HG03520 (cell line): ENCODE data around the gene LAMA1.

ENCODE experiments used
- ATAC-seq: cut with Tn5 transposase; IDR thresholded peaks from one replicate; pipeline ENCODE4 v1.9.1; 2021; ENCODE audit warnings: mild to moderate bottlenecking, moderate library complexity; ENCODE audit not compliant: unreplicated experiment

LAMA1 gene

DNA sequence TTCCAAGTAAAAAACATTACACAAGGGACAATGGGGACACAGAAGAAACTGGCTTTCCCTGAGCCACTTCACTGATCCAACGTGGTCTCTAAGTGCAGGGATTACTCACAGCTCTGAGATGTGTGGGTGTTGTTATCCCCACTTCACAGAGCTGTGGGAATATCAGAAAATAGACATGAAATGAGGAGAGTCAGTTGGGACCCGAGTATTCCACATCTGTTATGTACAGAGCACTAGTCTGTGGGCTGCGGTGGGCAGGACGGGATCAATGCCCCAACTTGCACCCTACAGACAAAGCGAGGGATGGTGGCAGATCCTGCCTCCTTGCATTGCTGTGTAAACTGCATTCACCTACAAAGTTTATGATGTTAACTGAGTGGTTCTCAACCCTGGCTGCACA lies 11.7 kb downstream of the LAMA1 start:
- ATAC-seq: no peak

DNA sequence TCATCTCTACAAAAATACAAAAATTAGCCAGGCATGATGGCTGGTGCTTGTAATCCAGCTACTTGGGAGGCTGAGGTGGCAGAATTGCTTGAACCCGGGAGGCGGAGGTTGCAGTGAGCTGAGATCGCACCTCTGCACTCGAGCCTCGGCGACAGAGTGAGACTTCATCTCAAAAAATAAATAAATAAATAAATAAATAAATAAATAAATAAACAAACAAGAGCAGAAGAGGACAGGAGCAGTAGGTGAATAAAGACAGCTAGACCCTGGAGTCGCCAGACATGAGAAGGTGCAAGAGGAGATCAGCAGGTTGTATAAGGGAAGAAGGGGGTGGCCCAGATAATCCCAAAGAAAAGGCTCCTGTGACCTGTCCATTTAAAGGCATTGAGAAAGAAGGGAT lies 12.3 kb downstream of the LAMA1 start:
- no peak for ATAC-seq

DNA sequence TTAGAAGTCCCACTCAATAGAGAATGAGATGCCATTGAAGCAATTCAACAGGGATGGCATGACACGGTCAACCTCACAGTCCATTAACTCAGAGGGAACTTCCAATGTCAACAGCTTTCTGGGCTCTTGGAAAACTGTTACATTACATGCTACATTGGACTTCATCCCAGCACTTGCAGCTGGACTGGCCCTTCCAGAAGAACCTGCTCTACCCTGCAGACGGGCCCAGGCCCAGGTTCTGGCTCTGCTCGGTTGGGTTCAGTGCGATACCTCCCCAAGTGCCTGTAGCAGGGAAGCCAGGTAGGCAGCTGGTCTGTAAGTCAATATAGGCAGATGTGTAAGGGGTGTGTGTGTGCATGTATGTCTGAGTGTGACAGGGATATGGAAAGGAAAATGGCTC lies 12.9 kb downstream of the LAMA1 start:
- ATAC-seq: no peak

DNA sequence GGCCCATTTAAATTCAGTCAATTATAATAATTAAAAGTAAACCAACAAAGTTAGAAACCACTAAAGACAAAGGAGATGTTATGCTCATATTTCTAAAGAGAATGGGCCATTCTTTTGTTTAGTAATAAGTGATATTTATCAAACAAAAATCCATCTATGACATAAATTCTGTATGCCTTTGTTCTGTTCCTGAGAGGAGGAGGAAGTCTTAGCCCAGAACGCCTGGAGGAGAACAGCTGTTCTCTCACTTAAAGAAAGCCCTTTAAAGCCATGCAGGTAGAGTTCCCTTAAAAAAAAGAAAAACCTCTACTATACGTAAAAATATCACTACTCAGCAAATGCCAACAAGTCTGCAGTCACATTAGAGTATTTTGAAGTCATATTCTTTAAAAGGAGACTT lies 15.5 kb downstream of the LAMA1 start:
- ATAC-seq: no peak

DNA sequence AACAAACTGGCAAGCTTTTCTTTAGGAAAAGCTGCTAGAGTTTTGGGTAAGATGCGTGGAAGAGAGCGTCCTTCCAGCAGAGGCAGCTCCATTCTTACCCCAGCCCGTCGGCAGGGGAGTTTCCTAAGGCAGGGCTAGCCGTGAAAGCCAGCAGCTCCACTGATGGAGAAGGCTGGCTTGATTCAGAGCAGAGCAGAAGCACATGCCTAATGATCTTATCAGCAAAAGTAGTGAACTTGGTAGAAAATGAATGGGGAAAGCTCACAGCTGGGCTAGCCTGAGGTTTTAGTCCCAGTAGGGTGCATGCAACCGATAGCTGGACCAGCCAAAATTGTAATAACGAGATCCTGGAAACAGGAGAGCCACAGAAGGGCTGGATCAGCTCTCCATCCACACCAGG lies 20.8 kb downstream of the LAMA1 start:
- ATAC-seq: no peak

DNA sequence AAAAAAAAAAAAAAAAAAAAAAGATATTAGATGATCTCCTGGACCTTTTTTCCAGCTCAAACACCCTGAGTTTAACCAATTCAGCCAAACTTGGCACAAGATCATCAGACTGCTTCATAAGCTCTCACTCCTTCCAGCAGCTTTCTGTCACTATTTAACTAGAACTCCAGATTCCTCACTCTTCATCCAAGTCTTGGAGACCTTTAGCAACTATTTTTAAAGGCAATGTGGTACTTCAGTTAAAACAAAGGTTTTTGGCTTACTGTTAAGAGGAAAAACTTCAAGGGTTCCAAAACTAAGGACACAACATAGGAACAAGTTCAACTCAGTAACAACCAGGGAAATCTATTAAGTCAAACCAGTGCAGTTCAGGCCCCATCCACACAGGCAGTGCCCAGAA lies 23.2 kb downstream of the LAMA1 start:
- no peak for ATAC-seq

DNA sequence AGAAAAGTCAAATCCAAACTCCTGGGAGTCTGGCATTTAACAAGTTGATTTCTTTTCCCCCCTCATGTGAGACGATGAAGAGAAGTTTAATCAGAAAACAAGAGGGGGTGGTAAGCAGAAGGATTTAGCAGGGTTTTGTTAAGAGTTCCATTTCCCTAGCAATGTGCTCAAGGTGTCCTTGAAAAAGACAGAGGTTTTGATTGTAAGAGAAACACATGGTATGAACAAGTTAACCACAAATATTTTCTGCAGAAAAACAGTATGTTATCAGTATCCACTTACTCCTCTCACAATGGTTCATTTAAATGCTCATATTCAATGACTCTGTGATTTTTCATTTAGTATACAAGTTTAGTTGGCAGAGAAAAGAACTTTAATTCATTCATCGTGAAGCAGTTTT lies 26.8 kb downstream of the LAMA1 start:
- no peak for ATAC-seq

DNA sequence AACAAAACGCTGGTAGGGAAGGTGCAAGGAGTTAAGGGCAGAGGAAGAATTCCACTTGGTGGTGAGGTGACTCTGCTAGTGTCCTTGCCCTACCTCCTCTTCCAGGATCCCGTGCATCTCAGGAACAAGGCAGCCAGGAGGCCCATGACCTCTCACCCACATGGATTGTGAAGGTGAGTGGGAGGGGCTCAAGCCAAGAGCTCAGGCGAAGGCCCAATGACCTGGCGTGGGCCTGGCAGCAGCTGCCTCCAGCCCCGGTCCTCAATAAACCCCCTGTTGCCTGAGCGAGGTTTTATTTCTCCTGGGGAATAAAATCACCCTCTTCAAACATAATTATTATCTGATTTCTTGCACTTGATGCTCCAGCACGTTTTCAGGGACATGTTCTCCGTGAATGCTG lies 28.2 kb downstream of the LAMA1 start:
- ATAC-seq: no peak

DNA sequence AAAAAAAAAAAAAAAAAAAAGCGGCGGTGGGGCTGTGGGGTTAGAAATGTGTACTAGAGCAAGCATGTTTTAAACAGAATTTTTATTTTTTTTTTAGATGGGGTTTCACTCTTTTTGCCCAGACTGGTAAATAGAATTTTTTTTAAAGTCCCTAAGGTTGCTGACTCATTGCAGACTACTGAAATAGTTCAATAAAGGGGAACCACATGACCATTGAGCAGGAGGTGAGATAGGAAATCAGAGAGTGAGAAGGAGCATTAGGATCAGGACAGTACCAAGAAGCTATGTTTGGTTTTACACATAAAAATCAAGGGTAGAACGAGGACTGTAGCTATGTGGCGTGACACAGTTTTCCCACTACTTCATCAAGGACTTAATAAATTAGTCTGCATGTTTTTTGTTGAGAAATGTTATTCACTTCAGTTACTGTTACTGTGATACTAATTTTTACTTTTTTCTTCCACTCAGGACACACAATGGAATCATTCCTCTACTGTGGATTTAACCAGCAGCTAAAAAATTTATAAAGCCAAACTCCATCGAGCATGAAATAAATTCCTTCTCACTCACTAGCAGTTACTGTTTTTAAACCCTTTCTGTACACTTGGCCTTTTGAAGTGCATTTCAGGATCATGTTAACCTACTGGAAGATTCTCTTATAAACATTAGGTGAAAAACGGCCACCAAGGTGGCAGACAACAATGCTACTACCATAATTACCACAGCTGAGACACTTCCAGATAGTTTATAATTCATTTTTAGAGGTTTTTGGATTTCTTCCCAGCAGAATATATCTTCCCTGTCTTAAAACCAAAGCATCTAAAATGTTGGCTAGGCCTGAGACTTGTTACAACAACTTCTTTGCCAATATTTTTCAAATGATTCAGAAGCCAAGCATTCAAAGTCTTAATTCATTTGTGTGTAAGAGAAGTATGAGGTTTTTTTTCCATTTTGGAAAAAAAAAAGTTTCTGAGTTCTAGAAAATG lies 33.2 kb downstream of the LAMA1 start:
- ATAC-seq: no peak

DNA sequence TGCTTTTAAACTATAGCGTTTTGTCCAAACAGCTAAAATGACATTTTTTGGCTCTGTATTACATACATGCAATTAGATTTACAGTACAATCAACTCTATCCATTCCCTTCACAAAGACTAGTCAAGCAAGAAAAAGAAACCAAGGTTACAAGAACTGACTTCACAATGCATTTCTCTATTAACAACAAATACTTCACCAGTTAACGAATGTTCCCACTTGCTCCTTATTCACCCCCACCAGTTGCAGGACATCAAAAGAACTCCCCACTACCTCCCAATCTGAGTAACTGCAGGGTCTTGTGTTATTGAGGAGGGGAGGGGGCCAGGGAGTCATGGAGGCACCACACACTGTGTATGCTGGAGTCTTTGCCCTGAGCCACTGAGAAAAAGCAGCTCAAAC lies 34.9 kb downstream of the LAMA1 start:
- ATAC-seq: no peak

DNA sequence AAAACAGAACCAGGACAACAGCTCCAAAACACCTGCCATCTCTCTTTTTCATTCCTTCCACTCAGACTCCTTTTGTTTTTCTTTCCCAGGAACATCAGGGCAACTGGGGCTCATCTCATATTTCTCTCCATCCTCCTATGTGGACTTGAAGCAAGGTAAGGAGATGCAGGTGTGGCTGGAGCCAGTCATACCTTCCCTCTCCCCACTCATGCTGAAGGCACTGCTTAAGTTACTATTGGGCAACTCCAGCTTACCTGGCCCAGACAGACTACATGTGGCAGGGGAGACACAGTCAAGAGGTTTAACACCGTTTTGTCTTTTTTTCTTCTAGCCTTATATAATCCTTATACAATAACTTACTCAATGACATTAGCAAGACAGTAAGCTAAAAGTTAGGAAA lies 38.4 kb downstream of the LAMA1 start:
- no peak for ATAC-seq

DNA sequence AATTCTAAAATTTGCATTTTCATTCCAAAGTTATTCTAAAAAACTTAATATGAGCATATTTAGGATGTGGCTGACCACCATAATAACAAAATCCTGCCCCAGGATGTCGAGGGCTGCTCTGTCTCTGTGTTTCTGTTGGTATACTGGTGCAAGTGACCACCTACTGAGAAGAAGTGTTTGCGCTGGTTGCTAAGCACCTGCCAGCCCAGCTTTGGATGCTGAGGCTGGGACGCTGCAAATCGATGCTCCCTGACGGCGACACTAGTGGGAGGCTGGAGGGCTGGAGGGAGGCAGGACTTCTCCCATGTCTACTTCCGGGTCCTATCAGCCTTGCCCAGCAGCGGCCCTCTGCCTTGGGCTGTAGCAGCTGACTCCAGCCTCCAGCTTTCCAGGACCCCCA lies 45.0 kb downstream of the LAMA1 start:
- ATAC-seq: no peak

DNA sequence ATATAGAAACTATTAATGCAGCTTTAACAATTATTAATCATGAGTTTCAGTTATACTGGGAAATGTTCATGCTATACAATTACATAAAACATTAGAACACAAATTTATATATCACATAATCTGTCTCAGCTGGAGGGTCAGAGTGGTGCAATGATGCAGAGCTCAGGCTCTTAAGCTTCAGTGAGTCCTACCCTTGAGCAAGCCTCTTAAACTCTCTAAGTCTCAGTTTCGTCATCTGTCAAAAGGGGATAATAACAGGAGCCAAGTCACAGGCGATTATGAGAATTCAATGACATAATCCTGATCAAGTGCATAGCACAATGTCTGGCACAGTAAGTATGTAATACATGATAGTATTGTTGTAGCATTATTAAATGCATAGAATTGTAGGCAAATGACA lies 46.0 kb downstream of the LAMA1 start:
- ATAC-seq: no peak

DNA sequence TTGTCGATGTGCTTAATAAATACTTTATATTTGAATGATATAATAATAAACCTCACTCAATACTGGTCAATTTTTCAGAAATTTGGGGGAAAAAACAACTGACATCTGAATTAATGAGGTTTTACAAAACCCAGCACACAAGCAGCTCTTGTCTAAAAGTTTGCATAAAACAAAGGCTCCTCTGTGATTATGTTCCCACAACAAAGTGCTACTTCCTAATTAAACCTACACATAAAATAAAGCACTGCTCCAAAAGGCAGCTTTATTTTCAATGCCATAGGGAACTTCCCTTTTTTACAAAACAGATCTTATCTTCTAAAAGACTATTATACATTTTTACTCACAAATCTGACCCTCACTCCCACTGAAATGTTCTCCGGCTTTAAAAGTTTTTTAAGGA lies 47.1 kb downstream of the LAMA1 start:
- no peak for ATAC-seq

DNA sequence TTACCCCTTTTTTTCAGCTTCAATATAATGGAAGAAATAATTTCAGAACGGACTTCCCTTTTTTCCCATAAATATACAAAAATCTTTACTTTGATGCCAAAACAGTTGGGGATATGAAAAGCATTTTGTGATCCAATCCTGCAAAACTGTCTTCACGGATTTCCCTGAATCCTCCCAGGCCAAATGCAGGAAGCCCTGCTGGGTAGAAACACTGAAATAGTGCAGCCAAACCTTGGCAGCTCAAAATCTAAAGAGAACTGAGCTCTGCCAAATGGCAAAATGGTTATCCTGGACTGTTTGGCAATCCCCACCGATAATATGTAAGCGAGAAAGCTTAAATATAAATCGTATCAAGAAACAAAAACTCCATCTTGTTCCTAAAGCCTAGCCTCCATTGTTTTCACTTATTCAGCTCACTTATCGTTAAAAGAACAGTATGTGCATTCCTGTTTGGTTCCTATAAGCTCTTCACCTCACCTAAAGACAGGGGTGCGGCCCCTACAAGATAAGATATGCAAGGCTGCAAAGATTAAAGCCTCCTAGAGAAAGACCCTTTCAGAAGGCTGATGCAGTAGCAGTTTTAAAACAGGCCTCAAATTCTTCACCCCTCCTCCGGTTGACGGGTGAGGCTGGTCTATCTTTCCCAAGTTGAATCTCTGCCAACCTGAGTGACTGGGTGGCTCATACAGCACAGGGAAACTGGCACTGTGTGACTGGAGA lies 48.6 kb downstream of the LAMA1 start:
- ATAC-seq: no peak

DNA sequence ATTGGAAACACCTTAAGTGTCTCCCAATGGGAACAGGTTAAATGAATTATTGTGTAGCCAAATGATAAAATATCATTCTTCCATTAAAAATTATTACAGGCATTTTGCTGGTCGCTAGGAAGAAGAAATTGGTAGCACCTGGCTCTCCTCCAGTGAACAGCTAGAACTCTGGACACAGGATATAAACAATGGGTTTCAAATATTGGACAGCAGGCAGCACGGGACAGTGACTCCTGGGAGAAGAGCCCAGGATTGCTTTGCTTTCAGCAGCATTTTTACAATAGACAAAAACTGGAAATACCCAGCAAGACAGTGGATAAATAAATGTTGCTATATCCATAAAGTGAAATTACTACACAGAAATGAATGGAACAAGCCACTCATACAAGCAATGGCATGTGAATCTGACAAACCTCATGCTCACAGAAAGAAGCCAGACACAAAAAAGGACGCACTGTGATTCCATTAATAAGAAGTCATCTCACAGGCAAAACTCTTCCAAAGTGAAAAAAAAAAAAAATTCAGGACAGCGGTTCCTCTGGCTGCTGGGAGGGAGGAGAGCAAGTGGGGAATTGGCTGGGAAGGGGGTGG lies 50.5 kb downstream of the LAMA1 start:
- ATAC-seq: no peak

DNA sequence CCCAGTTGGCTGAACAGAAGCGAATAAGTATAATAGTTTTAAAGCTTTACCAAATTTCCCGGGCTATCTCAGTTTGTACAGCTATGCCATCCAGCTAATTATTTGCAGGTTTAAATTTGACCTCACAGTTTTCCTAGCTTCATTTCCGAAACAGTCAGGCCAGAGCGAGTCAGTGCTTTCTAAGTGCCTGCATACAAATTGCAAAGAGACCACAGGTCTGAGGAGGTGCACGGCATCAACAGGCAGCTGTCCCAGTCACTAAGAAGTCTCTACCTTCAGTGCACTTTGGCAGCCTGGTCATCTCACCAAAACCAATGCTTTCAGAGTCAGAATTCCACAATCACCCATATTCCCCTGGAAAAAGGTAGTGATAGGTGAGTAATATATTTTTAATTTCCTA lies 51.9 kb downstream of the LAMA1 start:
- no peak for ATAC-seq

DNA sequence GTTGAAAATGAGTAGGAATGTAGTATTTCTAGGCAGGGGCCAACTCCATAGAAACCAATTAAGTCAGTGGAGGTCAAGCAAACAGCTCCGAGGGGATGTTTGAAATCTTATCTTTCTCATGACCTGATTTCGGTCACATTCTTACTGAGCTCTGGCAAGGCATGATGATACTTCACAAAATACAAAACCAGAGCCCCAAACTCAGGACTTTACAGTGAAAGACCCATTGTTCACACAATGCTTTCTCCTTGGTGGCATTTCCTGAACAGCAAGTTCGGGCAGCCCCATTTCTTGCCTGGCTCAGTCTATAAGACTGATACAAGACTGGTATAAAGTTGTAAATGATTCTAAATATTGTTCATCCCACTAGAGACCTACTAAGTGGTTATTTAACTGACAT lies 53.3 kb downstream of the LAMA1 start:
- no peak for ATAC-seq

DNA sequence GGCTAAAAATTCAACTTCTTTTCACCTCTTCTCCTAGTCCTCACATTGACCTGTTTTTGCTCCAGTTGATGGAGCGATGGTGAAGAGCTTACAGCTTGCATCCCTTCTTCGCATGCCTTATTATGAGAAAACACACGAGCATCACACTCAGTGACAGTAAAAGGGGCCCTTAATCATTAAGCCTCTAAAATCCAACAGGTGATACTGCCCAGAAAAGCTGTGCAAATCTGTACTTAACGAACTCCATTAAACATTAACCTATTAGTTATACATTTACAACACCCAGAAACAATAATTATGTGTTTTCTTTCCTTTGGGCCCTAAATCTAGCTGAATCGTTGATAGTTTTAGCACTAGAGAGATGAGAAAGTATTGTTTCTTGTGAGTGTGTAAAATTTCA lies 54.8 kb downstream of the LAMA1 start:
- ATAC-seq: no peak

DNA sequence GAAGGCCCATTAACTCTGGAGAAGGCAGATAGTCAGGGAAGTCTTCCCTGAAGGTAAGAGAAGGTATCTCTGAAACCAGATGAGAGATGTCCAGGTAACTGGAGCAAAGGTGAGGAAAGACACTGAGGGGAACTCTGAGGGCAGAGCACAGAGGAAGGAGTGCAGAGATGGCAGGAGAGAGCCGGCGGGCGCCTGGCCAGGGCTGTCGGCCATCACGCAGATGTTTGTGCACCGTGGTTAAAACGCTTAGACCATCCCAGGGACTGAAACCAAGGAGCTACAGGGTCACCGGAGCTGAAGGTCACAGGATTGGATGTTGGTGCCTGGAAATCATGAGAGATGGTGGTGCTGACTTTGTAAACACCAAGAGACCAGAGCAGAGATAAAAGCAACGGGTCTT lies 55.4 kb downstream of the LAMA1 start:
- no peak for ATAC-seq

DNA sequence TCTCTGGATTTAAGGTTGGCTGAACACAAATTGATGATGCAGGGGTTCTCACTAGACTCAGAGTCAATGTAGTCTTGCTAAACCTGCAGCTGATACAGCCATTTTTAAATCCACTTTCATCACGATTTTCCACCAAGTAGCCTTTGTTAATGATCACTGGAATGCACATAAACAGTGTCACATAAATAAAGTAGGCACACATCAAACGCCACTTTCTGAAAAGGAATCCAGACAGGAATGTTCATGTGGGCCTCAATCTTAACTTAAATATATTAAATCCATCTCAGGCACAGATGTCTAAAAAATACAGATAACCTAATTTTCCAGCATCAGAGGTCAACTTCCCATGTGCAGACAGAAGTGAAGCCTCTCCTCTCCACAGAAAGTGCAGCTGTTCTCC lies 58.3 kb downstream of the LAMA1 start:
- ATAC-seq: no peak

DNA sequence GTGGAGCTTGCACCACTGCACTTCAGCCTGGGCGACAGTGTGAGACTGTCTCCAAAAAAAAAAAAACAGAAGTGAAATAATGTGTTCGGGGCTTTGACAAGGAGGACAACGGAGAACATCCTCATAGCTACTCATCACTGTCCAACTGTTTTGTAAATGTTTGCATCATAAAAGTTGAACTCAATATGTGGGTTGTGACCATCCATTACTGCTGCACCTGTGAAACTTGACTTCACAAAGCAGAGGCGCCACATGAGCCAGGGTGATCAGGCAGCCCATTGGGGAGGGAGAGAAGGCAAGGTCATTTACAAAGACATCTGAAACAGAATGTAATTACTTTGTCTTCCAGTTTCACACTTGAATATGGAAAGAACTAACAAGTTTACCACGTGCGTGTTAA lies 61.6 kb downstream of the LAMA1 start:
- ATAC-seq: no peak
